K562 (cell line): ENCODE measurements around the gene SLC38A10.

Source experiments
- CBFA2T2 ChIP-seq: fragments of 450-650 bp; conservative IDR thresholded peaks from 2 replicates; pipeline ENCODE4 v1.6.1; 2017; ENCODE audit warnings: mild to moderate bottlenecking
- TAF7 ChIP-seq: fragments of 450-650 bp; IDR thresholded peaks from 2 replicates; pipeline ENCODE4 v1.6.1; 2016; ENCODE audit warnings: missing genetic modification characterization, missing compliant biosample characterization

DNA sequence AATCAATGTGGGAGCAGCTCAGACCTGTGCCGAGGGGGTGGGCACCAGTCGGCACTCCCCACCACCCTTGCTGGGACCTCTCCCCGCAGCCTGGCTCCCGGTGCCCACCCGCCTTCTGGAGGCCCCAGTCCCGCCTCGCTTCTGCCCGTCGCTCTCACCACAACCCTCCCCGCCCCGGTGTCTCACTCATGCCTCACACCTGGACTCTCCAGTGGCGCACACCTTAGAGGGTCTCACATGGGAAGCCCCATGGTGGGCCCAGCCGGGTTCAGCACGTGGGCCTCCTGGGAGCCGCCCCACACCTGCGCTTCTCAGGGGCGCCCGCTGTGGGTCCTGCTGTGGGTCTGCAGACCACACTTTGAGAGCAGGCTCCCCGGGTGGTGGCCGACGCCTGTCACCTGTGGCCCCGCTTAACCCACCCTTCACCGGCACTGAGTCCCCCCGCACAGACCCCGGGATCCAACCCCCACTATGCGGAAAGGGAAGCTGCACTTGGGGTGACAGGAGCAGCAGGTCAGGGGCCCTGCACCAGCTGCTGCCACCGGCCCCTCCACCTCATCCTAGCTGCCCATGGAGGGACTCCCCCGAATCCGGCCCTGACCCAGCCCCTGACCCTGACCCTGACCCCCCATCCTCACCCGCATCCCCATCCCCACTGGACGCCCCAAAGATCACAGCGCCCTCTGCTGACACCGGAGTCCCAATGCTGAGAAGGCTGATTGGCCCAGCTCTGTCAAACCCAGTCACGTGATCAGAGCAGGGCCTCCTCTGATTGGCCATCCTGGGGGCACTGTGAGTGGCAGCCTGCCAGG lies 27.4 kb upstream of the SLC38A10 start:
- TF ChIP-seq CBFA2T2: peak; percentile 90
- no peak for TF ChIP-seq TAF7 (tag)
